OCI-LY1 (cell line): ENCODE data around the gene PDE1C.

Source experiments
- CTCF ChIP-seq: fragments of 200-600 bp; sonication (generic), shearing (Covaris generic); IDR thresholded peaks from 2 replicates; pipeline ENCODE4 v1.5.1; 2017; ENCODE audit warnings: mild to moderate bottlenecking, antibody characterized with exemption, low read length, moderate library complexity, mixed read lengths
- EZH2 ChIP-seq: fragments of 200-600 bp; sonication (generic), shearing (Covaris generic); IDR thresholded peaks from 2 replicates; pipeline ENCODE4 v1.8.0; 2017; ENCODE audit warnings: borderline replicate concordance, mixed run types, mild to moderate bottlenecking, antibody characterized with exemption, low read length, moderate library complexity, mixed read lengths

GRCh38 chr7:32001948-32002347 is 68.3 kb downstream of the PDE1C start:
- TF ChIP-seq CTCF (no peak), EZH2 (no peak)
